M059J (cell line): Measurements from ENCODE around the gene TSPAN31. TPM values are rescaled to one million over a fixed set of nuclear protein-coding genes. Genes with fewer than 3 reads are reported as not detected.

ENCODE experiments used
- DNase-seq: peaks from one replicate; pipeline ENCODE4 v3.0.0-alpha.2; 2012; ENCODE audit warnings: low read depth
- total RNA-seq: library from RNA; depleted of rRNA; stranded (reverse); fragments of >200 nt; shearing (Covaris generic); gene quantifications from 2 replicates; pipeline ENCODE4 v1.2.3, GENCODE V29; 2014

TSPAN31 gene
- total RNA-seq, 1 experiment from 2014 or later, result 36.2 TPM

- DNase-seq, result no peak
These were observed 7.8 kb downstream of the TSPAN31 start for GRCh38 chr12:57752668-57753000.

GRCh38 chr12:57753756-57754337 lies 9.0 kb downstream of the TSPAN31 start:
- no peak for DNase-seq

- peak; percentile 56 for DNase-seq
These were observed 9.8 kb downstream of the TSPAN31 start, which contains the start of gene MARCHF9 for GRCh38 chr12:57754411-57755193. TSS of gene MARCHF9 (plus strand) at chr12:57755103. CDS start at chr12:57755529, 426 bp downstream.

DNA sequence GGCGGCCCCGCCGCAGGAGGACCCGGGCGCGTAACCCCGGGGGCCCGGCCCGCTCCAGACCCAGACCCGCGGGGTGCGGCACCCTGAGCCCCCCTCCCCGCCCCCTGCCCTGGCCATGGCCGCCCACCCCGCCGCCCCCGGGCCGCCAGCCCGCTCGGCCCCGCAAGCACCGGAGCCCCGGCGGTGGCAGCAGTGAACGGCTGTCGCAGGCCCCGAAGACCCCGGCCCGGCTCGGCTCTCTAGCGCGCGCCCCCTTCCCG lies 10.3 kb downstream of the TSPAN31 start:
- DNase-seq, result no peak

GRCh38 chr12:57755454-57756372 lies 10.9 kb downstream of the TSPAN31 start:
- no peak for DNase-seq

DNA sequence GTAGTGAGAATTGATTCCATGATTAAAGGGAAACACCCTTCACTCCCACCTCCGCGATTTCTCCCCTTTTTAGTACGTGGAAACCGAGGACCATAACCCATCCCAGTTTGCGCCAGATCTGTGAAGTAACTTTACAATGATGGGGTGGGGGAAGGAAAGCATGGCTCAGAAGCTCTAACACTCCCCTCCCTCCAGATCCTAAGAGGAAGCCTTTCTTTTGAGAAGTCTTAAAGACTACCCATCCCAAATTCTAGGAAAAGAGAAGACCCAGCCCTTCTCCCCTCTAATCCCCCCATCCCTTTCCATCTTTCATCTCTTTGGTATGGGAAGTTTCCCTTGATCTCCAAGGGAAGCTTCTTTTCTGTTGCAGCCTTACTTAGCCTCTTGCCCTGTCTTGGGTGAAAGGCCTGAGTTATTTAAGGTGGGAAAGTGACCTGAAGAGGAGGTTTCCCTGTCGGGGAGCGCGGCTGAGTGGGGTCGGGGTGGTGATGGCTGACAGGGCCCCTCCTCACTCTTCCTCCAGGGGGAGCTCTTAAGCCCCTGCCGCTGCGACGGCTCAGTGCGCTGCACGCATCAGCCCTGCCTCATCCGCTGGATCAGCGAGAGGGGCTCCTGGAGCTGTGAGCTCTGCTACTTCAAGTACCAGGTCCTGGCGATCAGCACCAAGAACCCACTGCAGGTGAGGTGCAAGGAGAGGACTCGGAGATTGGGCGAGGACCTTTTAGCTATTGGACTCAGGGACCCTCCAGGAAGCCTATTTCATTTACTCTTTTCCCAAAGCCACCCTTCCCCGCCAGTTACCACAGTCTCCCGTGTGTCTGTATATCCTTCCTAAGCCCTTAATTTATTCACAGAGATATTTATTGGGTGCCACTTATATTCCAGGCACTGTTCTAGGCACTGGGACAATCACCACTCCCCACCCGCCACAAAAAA lies 11.8 kb downstream of the TSPAN31 start:
- no peak for DNase-seq

GRCh38 chr12:57757771-57758170 lies 12.9 kb downstream of the TSPAN31 start:
- DNase-seq, result no peak

DNA sequence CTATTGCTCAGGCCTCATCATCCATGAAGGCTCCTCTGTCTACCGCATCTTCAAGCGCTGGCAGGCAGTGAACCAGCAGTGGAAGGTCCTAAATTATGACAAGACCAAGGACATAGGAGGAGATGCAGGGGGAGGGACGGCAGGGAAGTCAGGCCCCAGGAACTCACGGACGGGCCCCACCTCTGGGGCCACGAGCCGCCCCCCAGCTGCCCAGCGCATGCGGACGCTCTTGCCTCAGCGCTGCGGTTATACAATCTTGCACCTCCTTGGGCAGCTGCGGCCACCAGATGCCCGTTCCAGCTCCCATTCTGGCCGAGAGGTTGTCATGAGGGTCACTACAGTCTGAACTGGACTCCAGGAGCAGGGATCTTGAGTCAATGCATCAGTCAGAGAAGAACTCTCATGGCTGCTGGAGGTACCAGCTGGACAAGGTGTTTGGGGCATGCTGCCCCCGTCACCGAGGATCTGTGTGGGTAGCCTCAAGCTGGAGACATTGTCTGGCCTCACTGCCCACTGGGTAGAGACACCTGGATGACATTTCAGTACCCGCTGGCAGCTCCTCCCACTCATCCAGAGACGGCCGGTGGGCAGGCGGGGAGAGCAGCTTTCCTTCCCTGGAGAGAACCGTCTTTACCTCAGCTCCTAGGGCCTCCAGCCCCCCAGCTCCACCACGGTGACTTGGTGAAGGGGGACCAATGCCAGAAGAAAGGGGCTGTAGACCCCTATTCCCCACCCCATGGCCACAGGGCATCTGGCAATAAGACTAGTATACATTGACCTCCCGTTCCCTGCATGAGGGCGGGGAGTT lies 13.9 kb downstream of the TSPAN31 start:
- no peak for DNase-seq

- peak; percentile 48 for DNase-seq
These were observed 14.6 kb downstream of the TSPAN31 start for GRCh38 chr12:57759360-57759980.

- no peak for DNase-seq
These were observed 15.6 kb downstream of the TSPAN31 start for GRCh38 chr12:57760347-57760982.

- DNase-seq, result no peak
These were observed 16.7 kb downstream of the TSPAN31 start for GRCh38 chr12:57761391-57761998.

DNA sequence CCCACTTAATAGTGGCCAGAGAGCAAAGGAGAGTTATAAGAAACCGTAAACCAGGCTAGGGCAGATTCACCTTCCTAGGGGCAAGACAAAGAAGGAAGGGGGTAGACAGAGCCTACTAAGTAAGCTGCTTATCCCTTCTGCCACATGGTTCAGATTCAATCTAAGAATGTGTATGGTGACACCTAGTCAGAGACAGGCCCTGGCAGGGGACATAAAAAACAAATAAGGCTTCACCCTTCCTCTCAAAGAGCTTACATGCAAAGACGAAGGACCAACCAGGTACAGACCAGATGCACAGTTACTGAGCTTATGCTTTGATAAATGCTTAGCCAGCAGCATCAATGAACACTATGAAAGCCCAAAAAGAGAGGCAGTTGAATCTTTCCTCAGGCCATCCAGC lies 17.6 kb downstream of the TSPAN31 start:
- DNase-seq, result no peak

- no peak for DNase-seq
These were observed 19.2 kb downstream of the TSPAN31 start for GRCh38 chr12:57763881-57764661.

GRCh38 chr12:57764662-57765002 lies 19.8 kb downstream of the TSPAN31 start:
- no peak for DNase-seq

GRCh38 chr12:57765003-57765697 lies 20.3 kb downstream of the TSPAN31 start:
- DNase-seq, result peak; percentile 67

DNA sequence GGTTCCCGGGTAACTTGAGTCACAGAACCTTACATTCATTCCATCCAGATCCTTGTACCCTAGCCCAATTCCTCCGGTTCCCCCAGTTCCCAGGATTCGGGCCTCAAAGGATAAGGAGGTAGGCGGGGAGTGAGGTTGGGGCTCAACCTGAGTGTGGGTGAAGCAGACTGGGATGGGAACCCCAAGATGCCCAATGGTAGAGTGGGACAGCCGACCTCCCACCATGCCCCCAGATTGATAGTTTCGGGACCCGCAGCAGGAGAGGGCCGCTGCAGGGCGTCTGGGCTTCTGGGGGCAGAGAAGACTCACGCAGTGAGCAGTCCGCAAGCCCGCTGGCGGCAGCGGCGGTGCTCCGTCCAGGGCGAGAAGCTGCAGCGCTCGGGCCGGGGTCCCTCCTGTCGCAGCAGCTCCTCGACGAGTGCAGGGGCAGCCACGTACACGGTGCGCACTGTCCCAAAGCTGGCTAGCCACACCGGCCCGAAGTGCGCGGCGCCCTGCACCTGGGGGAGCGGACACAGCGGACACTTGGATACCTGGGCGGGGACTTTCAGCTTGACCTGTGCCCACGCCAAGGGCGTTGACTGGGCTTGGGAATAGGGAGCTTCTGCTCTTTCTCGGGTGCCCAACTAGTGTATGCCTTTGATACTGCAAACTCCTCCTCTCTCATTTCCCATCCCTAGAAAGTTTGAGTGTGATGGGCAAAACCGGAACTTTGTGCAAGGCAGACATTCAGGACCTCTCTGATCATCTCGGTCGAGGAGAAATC lies 21.0 kb downstream of the TSPAN31 start:
- no peak for DNase-seq
